HL-60 (cell line): ENCODE data around the gene TCFL5.

Source experiments
- DNase-seq, 2 experiments: peaks; one replicate each; pipeline ENCODE4 v3.0.0-alpha.2; 2010 to 2020; ENCODE audit warnings: low read depth in 1 of 2, low spot score in 1 of 2
- H3K27ac ChIP-seq: fragments of 250-450 bp; sonication (Bioruptor Pico); replicated peaks from 2 replicates; pipeline ENCODE4 v1.5.1; 2020; ENCODE audit warnings: mild to moderate bottlenecking, moderate library complexity
- H3K27me3 ChIP-seq: fragments of 250-450 bp; sonication (Bioruptor Pico); 2 replicates; pipeline ENCODE4 v1.5.1; 2021; ENCODE audit warnings: mild to moderate bottlenecking, moderate library complexity; ENCODE audit not compliant: insufficient read depth, poor library complexity, severe bottlenecking
- H3K4me3 ChIP-seq: replicated peaks from 2 replicates; pipeline ENCODE4 v1.5.1; 2011; ENCODE audit warnings: mild to moderate bottlenecking, control low read depth, low read length; ENCODE audit not compliant: insufficient read depth
- CTCF ChIP-seq: IDR thresholded peaks from one replicate; pipeline ENCODE4 v1.5.1; 2011; ENCODE audit warnings: low read length, control low read depth, inconsistent platforms; ENCODE audit not compliant: insufficient read depth
- GABPA ChIP-seq: IDR thresholded peaks from 2 replicates; pipeline ENCODE4 v1.6.1; 2012; ENCODE audit warnings: low read depth
- POLR2AphosphoS5 ChIP-seq: IDR thresholded peaks from 2 replicates; pipeline ENCODE4 v1.6.1; 2012; ENCODE audit warnings: low read depth
- REST ChIP-seq: IDR thresholded peaks from 2 replicates; pipeline ENCODE4 v1.6.1; 2012; ENCODE audit warnings: low read depth; ENCODE audit not compliant: insufficient replicate concordance
- SPI1 ChIP-seq: IDR thresholded peaks from 2 replicates; pipeline ENCODE4 v1.6.1; 2012; ENCODE audit warnings: low read depth, mild to moderate bottlenecking, borderline replicate concordance

Gene TCFL5

GRCh38 chr20:62830251-62830650 lies 31.4 kb downstream of the TCFL5 start:
- H3K4me3 ChIP-seq, result no peak overlapping the region
- TF ChIP-seq CTCF (no peak), REST (no peak), POLR2AphosphoS5 (no peak)

GRCh38 chr20:62829231-62830230 lies 32.1 kb downstream of the TCFL5 start:
- H3K4me3 ChIP-seq, result no peak overlapping the region
- no peak overlapping the region for H3K27ac ChIP-seq
- no peaks in the 10 kb centered on the region for H3K27me3 ChIP-seq
- DNase-seq, result no peak
- TF ChIP-seq CTCF (no peak), POLR2AphosphoS5 (no peak), SPI1 (no peak), GABPA (no peak), REST (no peak)

More at GRCh38 chr20:62830251-62830650, 31.4 kb downstream of the TCFL5 start:
- DNase-seq, result no peak
- H3K27me3 ChIP-seq, result no peaks in the 10 kb centered on the region
- no peak overlapping the region for H3K27ac ChIP-seq

GRCh38 chr20:62828511-62829230 lies 33.0 kb downstream of the TCFL5 start:
- H3K4me3 ChIP-seq, result no peak overlapping the region

More at GRCh38 chr20:62828511-62829230, 33.0 kb downstream of the TCFL5 start:
- TF ChIP-seq GABPA (no peak), POLR2AphosphoS5 (no peak), CTCF (no peak), SPI1 (no peak), REST (no peak)
- Histone ChIP-seq H3K27me3 (no peaks in the 10 kb centered on the region), H3K27ac (no peak overlapping the region)
- no peak for DNase-seq
